Osteocyte (in vitro differentiated cells): Measurements from ENCODE around the gene DBN1. TPM values are rescaled to one million over a fixed set of nuclear protein-coding genes. Genes with fewer than 3 reads are reported as not detected.

Experiments used
- DNase-seq: peaks from one replicate; pipeline ENCODE4 v3.0.0; 2021; ENCODE audit warnings: mixed read lengths; ENCODE audit not compliant: unreplicated experiment; ENCODE audit errors: extremely low spot score
- H3K27ac Mint-ChIP-seq: one replicate; pipeline ENCODE4 v1.8.0; 2021; ENCODE audit warnings: mild to moderate bottlenecking, mixed read lengths; ENCODE audit not compliant: unreplicated experiment
- H3K27me3 Mint-ChIP-seq: one replicate; pipeline ENCODE4 v1.8.0; 2021; ENCODE audit warnings: mixed read lengths; ENCODE audit not compliant: unreplicated experiment
- H3K36me3 Mint-ChIP-seq: one replicate; pipeline ENCODE4 v1.8.0; 2021; ENCODE audit warnings: mixed read lengths; ENCODE audit not compliant: unreplicated experiment
- H3K4me1 Mint-ChIP-seq: one replicate; pipeline ENCODE4 v1.8.0; 2021; ENCODE audit warnings: mixed read lengths; ENCODE audit not compliant: unreplicated experiment
- H3K4me3 Mint-ChIP-seq: one replicate; pipeline ENCODE4 v1.8.0; 2021; ENCODE audit warnings: mild to moderate bottlenecking, moderate library complexity, mixed read lengths; ENCODE audit not compliant: unreplicated experiment
- H3K9me3 Mint-ChIP-seq: one replicate; pipeline ENCODE4 v1.8.0; 2021; ENCODE audit warnings: mixed read lengths; ENCODE audit not compliant: unreplicated experiment
- total RNA-seq: library from RNA; stranded (reverse); gene quantifications from 2 replicates; pipeline ENCODE4 v1.2.1, GENCODE V29; 2021
- TF ChIP-seq, protein P1 (sequence below): fragments of 200-600 bp; sonication (generic); IDR thresholded peaks from 2 replicates; pipeline ENCODE4 v1.5.0; 2021; ENCODE audit warnings: antibody characterized with exemption, mild to moderate bottlenecking, moderate library complexity

Gene DBN1
- total RNA-seq, 1 donor from 2014 or later: 248 TPM

- H3K4me3 Mint-ChIP-seq: no peak overlapping the region
- peaks cover 15% of the 10 kb centered on the region for H3K36me3 Mint-ChIP-seq
- H3K27ac Mint-ChIP-seq: no peak overlapping the region
- no peaks in the 10 kb centered on the region for H3K9me3 Mint-ChIP-seq
- no peak for DNase-seq
- peaks cover 17% of the 10 kb centered on the region for H3K4me1 Mint-ChIP-seq
- TF ChIP-seq, protein P1, sequence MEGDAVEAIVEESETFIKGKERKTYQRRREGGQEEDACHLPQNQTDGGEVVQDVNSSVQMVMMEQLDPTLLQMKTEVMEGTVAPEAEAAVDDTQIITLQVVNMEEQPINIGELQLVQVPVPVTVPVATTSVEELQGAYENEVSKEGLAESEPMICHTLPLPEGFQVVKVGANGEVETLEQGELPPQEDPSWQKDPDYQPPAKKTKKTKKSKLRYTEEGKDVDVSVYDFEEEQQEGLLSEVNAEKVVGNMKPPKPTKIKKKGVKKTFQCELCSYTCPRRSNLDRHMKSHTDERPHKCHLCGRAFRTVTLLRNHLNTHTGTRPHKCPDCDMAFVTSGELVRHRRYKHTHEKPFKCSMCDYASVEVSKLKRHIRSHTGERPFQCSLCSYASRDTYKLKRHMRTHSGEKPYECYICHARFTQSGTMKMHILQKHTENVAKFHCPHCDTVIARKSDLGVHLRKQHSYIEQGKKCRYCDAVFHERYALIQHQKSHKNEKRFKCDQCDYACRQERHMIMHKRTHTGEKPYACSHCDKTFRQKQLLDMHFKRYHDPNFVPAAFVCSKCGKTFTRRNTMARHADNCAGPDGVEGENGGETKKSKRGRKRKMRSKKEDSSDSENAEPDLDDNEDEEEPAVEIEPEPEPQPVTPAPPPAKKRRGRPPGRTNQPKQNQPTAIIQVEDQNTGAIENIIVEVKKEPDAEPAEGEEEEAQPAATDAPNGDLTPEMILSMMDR: no peak
- H3K27me3 Mint-ChIP-seq: no peaks in the 10 kb centered on the region
These were observed 42.5 kb downstream of the DBN1 start for GRCh38 chr5:177430972-177431316.

- Mint-ChIP-seq H3K4me3 (no peak overlapping the region), H3K4me1 (peaks cover 22% of the 10 kb centered on the region), H3K9me3 (no peaks in the 10 kb centered on the region), H3K36me3 (peaks cover 15% of the 10 kb centered on the region), H3K27me3 (no peaks in the 10 kb centered on the region), H3K27ac (no peak overlapping the region)
- DNase-seq: no peak
- TF ChIP-seq, protein P1: no peak
These were observed 43.1 kb downstream of the DBN1 start for GRCh38 chr5:177430140-177430951.

GRCh38 chr5:177429248-177430040 lies 44.0 kb downstream of the DBN1 start:
- no peak for DNase-seq
- H3K4me3 Mint-ChIP-seq: no peak overlapping the region
- no peaks in the 10 kb centered on the region for H3K9me3 Mint-ChIP-seq
- TF ChIP-seq, protein P1: no peak
- H3K27me3 Mint-ChIP-seq: no peaks in the 10 kb centered on the region
- peak overlapping the region; percentile 23 for H3K27ac Mint-ChIP-seq
- peaks cover 12% of the 10 kb centered on the region for H3K36me3 Mint-ChIP-seq
- H3K4me1 Mint-ChIP-seq: peaks cover 22% of the 10 kb centered on the region

GRCh38 chr5:177428574-177429217 lies 44.7 kb downstream of the DBN1 start:
- Mint-ChIP-seq H3K36me3 (peaks cover 10% of the 10 kb centered on the region), H3K4me3 (peak overlapping the region; percentile 10), H3K9me3 (no peaks in the 10 kb centered on the region), H3K4me1 (peaks cover 22% of the 10 kb centered on the region), H3K27me3 (no peaks in the 10 kb centered on the region), H3K27ac (peak overlapping the region; percentile 23)
- TF ChIP-seq, protein P1: no peak
- no peak for DNase-seq
